HL-60 (cell line): ENCODE results near the gene SLC22A4.

Source experiments
- DNase-seq, 2 experiments: peaks; one replicate each; pipeline ENCODE4 v3.0.0-alpha.2; 2010 to 2020; ENCODE audit warnings: low read depth in 1 of 2, low spot score in 1 of 2
- H3K27ac ChIP-seq: fragments of 250-450 bp; sonication (Bioruptor Pico); replicated peaks from 2 replicates; pipeline ENCODE4 v1.5.1; 2020; ENCODE audit warnings: mild to moderate bottlenecking, moderate library complexity
- H3K27me3 ChIP-seq: fragments of 250-450 bp; sonication (Bioruptor Pico); 2 replicates; pipeline ENCODE4 v1.5.1; 2021; ENCODE audit warnings: mild to moderate bottlenecking, moderate library complexity; ENCODE audit not compliant: insufficient read depth, poor library complexity, severe bottlenecking
- H3K4me3 ChIP-seq: replicated peaks from 2 replicates; pipeline ENCODE4 v1.5.1; 2011; ENCODE audit warnings: mild to moderate bottlenecking, control low read depth, low read length; ENCODE audit not compliant: insufficient read depth
- CTCF ChIP-seq: IDR thresholded peaks from one replicate; pipeline ENCODE4 v1.5.1; 2011; ENCODE audit warnings: low read length, control low read depth, inconsistent platforms; ENCODE audit not compliant: insufficient read depth
- GABPA ChIP-seq: IDR thresholded peaks from 2 replicates; pipeline ENCODE4 v1.6.1; 2012; ENCODE audit warnings: low read depth
- POLR2AphosphoS5 ChIP-seq: IDR thresholded peaks from 2 replicates; pipeline ENCODE4 v1.6.1; 2012; ENCODE audit warnings: low read depth
- REST ChIP-seq: IDR thresholded peaks from 2 replicates; pipeline ENCODE4 v1.6.1; 2012; ENCODE audit warnings: low read depth; ENCODE audit not compliant: insufficient replicate concordance
- SPI1 ChIP-seq: IDR thresholded peaks from 2 replicates; pipeline ENCODE4 v1.6.1; 2012; ENCODE audit warnings: low read depth, mild to moderate bottlenecking, borderline replicate concordance

SLC22A4 gene

GRCh38 chr5:132270706-132271105 is 23.5 kb upstream of the SLC22A4 start:
- no peak overlapping the region for H3K27ac ChIP-seq
- DNase-seq: no peak
- no peak overlapping the region for H3K4me3 ChIP-seq
- no peaks in the 10 kb centered on the region for H3K27me3 ChIP-seq
- TF ChIP-seq GABPA (no peak), CTCF (no peak), POLR2AphosphoS5 (no peak), REST (no peak), SPI1 (no peak)

GRCh38 chr5:132271251-132272246 is 22.6 kb upstream of the SLC22A4 start:
- Histone ChIP-seq H3K4me3 (no peak overlapping the region), H3K27me3 (no peaks in the 10 kb centered on the region), H3K27ac (no peak overlapping the region)
- TF ChIP-seq REST (no peak), CTCF (no peak), POLR2AphosphoS5 (no peak), GABPA (no peak), SPI1 (no peak)
- no peak for DNase-seq

GRCh38 chr5:132272311-132273210 is 21.6 kb upstream of the SLC22A4 start:
- Histone ChIP-seq H3K27me3 (no peaks in the 10 kb centered on the region), H3K27ac (no peak overlapping the region), H3K4me3 (no peak overlapping the region)
- peak in 1 of 2 experiments; percentile 49 for DNase-seq
- peak; percentile 28 for TF ChIP-seq CTCF
- TF ChIP-seq REST: no peak
